GM18907 (cell line): ENCODE data around the gene LAMB1.

Source experiments
- ATAC-seq: cut with Tn5 transposase; IDR thresholded peaks from one replicate; pipeline ENCODE4 v1.9.1; 2021; ENCODE audit warnings: mild to moderate bottlenecking, moderate library complexity; ENCODE audit not compliant: unreplicated experiment

Gene LAMB1

DNA sequence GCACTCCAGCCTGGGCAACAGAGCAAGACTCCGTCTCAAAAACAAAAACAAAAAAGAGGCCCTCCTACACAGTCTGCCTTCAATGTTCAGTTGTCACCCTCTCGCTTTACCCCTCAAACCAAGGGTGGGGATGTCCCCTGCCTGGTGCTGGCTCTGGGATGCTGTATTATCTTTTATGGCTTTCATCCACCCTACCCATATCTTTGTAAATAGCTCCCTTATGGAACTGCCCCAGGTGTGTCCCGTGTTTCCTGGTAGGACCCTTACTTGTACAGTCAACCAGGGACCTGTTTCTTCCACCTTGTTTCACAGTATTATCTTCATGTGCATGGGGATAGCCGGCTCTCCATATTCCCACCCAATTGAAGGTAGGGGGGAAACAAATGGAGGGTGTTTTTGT lies 15.7 kb upstream of the LAMB1 start:
- no peak for ATAC-seq

DNA sequence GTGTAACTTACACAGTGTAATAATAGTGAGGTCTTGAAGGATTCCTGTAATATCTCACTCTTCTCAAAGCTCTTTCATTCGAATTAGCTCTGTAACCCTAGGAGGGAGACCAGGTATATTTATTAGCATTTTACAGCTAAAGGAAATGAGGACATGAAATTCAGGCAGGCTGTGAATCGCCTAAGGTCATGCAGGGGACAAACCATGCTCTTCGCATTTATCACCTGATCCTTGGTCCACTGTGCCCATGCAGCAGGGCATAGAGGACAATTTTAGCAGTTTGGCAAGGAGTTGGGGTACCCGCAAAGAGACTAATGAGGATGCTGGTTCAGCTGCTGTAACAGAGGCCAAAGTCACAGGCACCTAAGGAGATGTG lies 14.8 kb upstream of the LAMB1 start:
- ATAC-seq = no peak

DNA sequence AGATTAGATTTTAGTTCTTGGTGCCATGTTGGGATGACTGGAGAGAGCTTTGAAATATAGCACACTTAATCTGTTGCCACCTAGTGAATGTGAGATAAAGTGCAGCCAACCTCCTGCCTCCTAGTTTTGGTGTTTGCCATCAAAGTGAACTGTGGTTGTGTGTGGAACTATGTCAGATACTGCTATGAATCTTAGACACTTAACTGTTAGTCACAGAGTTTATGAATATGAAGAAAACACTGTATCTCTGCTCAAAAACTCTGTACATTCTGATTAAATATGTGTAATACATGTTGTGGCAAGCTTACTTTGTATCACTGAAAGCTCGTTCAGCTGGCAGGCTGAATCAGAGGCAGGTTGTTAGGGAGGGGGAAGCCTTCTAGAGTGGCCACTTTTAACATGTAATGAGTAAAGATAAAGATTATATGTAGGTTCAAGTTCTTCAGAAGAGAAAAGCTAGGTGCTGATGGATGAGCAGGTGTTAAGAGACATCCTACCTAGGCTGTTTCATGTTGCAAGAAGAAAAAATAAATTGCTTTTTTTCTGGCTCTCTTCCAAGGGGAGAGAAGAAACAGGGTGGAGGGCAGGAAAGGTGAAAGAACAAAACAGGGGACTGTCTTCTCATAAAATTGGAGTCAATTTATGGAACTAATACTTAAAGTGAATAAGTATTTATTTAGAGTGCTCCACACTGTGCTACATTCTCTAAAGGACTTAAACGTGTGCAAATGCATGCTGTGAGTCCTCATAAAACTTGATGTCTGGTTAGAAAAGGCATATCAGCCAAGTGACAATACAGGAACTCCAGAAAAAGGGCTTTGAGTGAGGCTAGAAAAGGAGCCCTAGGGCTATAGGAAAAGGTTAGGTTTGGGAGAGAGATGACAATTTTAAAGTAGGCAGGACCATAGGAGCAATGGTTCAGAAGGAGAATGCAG lies 14.1 kb upstream of the LAMB1 start:
- peak; percentile 68 for ATAC-seq

DNA sequence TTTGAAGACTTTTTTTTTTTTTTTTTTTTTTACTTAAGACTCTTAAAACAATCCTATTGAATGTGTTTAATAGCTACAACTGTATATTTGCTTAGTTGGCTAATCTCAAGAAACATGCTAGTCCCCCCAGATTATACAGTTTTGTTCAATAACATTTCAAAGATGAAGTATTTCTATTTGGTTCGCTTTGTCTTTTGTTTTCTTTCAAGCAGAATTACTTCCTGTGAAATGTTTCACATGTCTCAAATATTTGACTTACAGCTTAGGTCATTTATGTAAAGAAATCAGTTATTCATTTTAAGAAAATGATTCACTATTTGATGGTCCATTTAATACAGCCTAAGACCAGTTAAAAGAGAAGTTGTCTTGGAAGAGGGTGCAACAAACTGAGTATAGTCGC lies 12.8 kb upstream of the LAMB1 start:
- no peak for ATAC-seq

DNA sequence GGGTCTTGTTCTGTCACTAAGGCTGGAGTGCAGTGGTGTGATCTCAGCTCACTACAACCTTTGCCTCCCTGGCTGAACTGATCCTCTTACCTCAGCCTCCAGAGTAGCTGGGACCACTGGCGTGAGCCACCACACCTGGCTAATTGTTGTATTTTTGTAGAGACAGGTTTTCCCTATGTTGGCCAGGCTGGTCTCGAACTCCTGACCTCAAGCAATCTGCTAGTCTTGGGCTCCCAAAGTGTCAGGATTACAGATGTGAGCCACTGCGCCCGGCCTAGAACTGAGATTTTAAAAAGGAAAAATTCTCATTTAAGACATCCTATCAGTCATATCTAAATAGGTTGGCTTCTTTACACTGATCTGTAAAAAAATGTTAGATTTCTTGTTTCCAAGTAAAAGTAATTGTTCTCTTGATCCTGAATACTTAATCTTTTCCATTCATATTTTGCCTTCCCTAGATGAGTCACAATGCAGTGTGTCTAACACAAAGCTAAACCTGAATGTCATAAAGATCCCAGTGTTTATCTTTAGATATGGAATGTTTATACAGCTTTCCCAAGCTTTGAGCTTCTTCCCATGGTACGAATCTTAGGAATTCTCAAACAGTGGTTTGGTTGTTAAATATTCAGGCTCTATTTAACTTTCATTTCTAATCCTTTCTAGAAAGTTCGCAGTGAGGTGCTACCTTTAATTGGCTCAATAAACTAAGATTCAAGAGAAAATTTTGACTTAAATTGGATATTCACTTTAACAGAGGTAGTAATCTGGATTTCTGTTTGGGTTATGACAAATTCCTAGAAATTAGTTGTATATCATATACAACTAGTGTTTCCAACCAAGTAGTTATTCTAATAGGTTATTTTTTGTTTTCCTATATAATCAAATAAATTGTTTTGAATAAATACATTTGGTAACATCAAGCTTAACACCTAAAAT lies 12.1 kb upstream of the LAMB1 start:
- ATAC-seq = no peak

DNA sequence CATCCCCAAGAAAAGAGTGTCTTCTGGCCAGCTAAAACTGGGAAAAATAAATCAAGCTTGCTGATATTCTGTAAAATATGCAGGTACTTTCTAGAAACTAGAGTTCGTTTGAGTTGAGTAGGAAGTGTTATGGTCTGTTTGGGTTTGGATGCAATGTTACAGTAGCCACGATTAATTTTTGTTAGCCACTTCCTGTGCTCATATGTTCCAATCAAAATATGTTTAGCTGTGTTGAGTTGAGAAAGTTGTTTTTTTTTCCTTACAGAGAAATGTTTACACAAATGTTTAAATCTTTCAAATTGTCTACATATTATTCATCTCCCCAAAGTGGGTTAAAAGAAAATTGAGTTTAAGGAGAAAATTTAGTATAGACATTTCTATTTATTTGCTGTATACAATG lies 11.3 kb upstream of the LAMB1 start:
- ATAC-seq = no peak

DNA sequence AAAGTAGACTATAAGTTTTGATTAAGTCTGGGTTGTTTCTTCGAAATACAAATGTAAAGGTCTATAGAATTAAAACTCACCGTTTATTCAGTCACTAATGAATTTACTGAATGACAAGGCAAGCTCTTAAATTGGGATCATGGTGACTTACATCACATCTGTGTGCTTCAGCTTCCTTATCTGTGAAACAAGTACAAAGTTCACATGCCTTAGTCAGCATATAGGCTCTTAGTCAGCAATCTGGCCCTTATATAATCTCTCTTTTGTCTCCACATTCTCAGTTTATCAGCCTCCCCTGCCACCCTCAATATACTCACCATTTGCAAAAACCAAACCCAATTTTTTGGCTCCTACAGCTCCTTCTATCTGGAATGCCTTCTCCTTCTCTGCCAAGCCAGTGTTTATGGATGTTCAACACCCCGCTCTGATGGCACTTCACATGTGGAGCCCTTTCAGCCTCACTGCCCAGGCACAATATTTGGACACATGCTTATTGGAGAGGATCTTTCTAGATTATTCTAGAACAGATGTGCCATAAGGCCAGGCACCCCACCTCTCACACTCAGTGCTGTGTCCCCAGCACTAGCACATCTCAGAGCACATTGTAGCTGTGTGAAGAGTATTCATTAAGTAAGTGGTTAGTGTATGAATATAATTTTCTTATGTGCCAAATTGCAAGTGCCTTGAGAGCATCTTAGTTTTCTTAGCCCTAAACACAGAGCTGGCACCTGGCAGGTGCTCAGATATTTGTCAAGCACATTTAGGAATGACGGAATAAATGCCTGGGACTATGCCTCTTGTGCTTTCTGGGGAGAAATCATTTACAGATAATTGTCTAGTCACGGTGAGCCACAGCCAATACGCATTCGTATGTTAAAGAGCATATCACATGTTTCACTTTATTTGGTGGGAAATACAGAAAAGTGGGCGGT lies 9.8 kb upstream of the LAMB1 start:
- no peak for ATAC-seq

DNA sequence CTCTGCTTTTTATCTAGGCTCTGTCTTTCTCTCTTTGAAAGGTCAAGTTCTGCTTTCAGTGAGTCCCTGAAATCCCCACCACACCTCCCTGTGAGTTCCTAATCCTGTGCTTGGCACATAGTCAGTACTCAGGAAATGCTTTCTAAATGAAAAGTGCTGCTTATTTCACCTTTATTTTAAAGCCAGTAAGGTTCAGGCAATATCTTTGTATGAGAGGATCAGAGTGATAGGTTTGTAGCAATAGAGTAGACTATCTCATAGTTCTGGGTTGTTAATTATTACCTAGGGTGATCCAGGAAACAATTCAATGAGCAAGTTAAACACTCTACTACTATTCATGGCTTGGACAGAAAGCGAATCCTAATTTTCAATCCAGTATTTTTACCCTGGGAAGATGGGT lies 7.4 kb upstream of the LAMB1 start:
- ATAC-seq = peak; percentile 50

DNA sequence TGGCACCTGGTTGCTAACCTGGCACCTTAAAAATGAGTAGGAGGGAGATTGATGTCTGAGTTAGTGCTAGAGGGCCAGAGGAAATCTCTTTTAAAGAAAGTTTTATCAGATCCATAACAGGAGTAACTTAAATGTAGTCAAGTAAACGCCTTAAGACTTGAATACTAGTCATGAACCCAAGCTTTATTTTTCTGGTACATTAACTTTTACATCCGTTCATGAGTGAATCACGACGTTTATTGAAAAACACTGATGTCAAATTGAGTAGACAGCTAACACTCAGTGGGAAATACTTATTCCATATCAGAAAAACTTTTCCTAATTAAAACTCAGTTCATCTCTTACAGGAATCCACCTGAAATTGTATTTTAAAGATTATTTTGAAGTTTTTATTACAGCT lies 6.9 kb upstream of the LAMB1 start:
- ATAC-seq = no peak

DNA sequence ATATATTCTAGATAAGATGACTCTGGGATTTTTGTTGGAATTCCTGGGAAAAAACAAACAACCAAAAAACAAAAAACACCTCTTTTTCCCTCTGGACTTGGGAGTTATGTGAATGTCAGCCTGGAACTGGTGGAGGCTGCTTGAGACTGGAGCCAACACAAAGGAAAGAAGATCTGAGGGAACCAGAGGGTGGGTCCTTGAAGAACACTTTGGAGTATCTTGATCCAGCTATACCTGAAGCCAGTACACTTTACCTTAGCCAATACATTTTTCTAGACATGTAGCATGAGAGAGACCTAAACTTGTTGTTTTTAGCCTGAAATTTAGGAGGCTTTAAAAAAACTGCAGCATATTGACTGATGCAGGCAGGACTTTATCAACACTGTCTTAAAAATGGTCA lies 5.9 kb upstream of the LAMB1 start:
- no peak for ATAC-seq

DNA sequence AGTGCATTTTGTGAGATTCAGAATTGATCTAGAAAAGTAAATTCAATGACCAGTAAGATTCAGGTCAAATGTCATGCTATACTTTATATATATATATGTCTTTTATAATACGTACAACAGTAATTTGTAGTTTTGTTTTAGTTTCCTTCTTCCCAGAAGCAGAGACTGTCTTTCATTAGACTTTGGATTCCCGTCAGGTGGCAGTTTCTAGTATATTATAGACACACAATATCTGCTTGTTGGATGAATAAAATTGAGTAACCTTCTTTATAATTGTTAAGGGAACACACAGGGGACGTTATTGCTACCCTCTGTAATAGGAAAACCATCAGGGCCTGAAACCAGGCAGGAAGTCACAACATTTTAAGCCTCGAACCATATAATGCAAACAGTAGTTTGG lies 5.3 kb upstream of the LAMB1 start:
- ATAC-seq = no peak

DNA sequence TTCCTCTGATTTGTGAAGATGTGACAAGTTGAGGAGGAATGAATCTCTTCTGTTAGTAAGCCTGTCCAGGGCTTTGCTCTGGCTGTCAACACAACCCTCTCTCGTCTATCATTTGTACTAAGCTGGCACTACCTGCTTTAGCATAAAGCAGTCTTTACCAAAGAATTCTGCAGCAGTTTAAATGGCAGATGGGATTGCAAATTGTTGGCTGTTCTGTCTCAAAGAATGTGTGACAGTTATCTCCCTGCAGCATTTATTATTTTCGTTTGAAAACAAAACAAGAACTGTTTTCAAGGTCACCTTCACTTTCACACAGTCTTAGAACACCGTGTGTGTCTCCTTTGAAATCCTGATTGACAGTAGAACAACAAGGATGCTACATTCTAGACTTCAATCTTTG lies 4.8 kb upstream of the LAMB1 start:
- no peak for ATAC-seq

DNA sequence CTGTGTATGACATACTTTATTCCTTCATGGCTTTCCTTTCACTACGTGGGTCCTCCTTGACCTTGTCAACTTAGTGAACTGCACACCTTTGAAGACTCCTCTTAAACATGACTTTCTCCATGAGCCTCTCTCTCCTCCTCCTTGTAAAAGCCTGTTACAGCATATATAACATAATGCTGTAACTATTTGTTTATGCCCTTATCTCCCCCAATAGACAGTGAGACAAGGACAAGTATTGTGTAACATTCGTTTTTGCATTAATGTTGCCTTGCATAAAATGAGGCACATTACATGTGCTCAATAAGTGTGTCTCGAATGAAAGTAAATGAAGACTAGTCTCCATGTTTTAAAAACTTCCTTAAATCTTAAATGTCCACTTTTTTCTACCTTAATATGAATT lies 4.3 kb upstream of the LAMB1 start:
- no peak for ATAC-seq

DNA sequence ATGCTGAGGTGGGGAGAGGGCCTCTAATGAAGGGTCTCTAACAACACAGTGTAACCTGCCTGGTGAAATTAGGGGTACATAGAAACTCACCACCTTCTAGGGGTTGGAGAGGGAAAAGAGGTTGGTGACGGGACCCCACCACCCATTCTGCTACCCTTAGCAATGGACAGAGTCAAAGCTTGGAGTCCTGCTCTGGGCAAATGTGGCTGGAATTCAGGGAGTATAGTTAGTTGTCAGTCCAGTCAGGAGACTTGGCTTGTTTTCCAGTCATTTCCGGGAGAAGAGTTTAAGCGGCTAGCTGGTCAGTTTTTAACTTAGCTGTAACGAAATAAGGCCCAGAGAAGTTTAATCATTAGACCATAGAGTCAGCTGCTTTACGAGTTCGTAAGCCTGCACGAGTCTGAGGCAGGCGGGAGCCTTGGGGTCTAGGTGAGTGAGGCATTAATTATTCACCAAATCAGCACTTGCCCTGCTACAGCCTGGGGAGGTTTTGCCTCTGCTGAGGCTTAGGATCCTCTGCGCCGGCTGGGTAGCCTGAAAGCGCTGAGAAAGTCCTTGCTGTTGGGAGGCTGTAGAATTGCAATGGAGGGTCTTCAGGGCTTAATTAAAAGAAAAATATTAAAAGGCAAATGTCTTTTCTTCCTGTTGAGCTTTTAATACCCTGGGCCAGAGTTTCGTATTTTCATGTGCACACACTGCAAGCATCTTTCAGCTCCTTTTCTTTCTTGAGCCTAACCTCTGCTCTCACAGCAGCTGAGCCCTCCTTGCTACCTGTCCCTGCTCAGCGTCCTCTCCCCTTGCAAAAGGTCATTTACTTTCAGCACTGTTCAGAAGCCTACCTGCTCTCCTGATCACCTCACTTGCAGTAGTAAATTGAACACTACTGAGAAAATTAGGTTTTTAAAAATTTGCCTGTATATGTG lies 1.5 kb upstream of the LAMB1 start:
- ATAC-seq = peak; percentile 90

DNA sequence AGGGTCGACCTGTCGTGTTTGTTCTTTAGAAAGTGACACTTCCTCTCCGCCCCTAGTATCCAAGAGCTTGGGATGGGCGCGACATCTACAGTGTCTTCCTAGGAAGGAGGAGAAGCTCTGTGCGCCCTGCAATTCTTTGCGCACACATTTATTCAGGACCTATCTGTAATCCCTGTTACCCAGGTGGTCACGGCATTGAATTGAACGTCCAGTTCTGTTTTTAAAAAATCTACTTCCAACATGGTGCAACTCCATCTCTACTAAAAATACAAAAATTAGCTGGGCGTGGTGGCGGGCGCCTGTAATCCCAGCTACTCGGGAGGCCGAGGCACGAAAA lies 606 bp upstream of the LAMB1 start:
- ATAC-seq = no peak

DNA sequence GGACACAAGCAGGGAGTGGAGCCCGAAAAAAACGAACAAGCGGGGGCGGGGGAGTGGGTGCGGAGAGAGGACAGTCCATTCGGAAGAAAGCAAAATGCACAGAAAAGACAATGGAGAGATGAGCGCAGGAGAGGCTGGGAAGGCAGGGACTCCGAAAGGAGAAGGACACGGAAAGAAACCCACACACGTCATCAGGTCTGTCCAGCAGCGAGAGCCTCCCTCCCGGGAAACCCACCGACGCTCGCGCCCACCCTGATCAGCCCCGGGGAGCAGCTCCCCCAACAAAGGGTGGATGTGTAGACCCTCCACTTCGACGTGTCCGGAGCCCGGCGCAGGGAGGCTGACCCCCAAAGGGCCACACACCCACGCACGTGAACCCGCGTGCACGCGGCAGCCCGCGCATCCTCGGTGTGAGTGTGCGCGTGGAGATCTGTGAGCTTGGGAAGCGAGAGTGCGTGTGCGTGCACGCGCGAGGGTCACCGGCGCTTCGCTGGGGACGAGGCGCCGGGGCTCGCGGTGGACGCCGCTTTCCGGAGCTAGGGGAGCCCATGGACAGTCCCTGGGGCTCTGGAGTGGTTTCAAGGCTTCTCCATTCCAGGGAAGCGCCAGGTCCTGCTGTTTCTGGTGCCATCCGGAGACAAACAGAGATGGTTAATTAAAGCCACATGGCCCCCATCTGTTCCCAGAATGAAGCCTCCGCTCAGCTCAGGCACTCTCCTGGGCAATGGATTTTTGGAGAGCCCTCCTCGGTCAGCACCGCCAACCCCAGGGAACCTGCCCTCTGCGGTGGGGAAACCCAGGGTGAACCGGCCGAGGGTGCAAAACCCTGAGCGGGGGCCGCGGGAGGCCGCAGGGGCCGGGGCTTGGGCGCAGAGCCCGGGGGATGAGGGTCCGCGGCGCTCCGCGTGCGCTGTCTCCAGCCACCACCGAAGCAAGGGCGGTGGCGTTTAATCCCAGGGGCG lies 916 bp downstream of the LAMB1 start:
- ATAC-seq = no peak

DNA sequence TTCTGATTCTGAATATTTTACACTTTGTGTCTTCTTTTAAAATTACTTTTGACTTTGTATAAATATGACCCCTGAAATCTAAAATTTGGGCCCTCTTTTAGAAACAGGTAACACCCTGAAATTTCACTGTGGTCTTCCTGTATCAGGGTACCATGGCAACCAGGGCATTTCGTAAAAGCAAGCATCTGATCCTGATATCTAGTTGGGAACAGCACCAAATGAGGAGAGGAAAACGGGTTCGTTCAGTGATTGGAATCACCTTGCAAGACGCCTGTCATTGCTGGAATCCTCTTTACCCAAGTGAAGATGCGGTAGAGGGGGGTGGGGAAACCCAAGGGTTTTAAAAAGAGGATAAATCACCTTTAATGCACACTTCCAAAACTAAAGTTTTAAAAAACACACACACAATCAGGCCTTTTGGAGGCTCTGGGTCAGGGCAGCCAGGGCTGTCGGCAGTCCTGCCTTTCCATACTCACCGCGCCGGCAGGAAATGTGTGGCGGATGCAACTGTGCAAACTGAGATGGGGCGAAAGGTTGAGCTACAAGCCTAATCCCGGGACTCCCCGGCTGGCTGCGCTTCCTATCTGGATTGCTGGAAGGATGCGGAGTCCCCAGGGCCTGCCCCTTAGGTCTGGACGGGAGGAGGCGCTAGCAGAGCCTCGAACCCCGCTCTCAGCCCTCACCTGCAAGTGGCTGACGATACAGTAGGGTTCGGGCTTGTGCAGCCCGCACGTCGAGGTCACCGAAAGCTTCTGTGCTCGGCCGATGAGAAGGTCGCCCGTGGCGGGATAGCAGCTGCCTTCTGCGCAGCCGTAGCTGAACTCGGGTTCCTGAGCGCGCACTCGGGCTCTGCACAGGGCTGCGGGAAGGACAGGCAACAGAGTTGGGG lies 1.8 kb downstream of the LAMB1 start:
- no peak for ATAC-seq
